Fibroblast of upper back skin (primary cell): ENCODE data around the gene EPHA7.

Experiments used
- DNase-seq: peaks from one replicate; pipeline ENCODE4 v3.0.0-alpha.2; 2013

Gene EPHA7

DNA sequence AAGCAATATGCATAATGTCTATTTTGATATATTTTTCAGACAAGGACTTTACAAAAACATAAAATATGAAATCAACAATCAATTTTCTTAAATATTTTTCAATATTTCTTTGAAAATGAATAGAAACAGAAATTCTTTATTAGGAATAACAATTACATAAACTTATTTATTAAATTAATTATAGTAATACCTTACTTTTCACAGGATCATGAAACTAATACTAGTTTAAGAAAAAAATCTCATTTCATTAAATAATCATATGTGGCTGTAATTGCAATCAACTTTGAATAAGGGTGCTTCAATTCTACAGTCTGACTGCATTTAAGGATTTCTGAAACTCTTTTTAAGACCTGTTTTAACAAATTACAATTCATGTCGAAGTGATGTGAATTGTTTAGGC lies 26.6 kb downstream of the EPHA7 start:
- DNase-seq, result no peak

DNA sequence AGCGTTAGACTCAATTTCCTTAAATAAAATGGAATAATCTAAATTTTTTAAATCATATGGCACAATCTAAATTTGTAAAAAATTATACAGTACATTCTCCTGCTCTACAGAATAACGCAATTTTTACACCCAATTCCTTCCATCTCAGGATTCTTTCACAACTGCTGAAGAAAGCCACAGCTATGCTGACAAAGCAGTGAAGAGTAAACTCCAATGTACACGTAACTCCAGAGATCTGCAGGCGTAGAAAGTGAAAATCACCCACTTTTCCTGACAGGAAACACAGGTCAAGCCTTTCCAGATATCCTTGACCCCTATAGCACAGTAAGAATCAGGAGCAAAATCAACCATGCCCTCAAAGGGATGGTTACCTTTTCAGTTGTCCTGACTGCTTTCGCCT lies 27.4 kb downstream of the EPHA7 start:
- no peak for DNase-seq

DNA sequence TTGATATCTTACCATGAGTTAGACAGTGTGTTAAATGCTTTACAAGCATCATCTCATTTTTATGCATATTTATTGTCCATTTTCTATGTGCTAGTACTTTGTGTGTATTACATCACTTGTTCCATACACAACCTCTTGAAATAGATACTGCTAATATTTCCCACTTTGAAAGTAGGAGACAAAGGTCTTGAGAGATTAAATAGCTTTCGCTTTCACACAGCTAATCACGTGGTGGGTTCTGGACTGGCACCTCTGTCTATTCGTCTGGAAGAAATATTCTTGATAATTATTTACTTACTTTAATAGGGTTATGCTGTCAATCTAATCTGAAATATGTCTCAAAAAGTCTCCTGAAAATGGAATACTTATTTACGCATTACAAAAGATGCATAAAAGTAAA lies 30.2 kb downstream of the EPHA7 start:
- DNase-seq, result no peak

DNA sequence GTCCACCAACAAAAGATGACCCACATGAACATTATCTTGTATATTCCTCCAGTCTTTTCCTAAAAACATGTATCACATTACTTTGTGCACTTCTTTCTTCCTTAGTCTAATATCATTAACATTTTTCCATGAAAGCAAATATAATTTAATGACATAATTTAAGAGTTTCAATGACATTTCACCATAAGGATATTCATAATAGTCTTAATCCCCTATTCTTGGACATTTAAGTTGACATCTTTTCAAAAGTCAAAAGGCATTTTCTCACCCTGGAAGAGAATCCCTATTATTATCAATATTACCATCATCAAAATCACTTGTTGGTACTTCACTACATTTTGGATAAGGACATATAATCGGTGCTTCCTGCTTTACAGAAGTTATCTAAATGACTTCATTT lies 31.3 kb downstream of the EPHA7 start:
- no peak for DNase-seq

DNA sequence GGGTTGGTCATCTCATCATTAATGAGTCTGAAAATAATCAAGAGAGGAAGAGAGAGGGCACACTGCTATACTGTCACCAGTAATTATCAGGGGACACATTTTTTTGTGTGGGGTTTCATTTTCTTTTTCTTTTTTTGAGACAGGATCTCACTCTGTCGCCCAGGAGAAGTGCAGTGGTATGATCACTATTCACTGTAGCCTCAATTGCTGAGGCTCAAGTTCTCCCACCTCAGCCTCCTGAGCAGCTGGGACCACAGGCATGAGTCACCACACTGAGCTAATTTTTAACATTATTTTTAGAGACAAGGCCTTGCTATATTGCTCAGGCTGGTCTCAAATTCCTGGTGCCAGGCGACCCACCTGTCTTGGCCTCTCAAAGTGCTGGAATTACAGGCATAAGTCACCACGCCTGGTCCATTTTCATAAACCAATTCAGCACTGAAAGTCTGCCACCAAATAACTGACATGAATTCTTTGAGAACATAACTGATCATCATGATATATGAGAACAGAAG lies 43.3 kb downstream of the EPHA7 start:
- no peak for DNase-seq

DNA sequence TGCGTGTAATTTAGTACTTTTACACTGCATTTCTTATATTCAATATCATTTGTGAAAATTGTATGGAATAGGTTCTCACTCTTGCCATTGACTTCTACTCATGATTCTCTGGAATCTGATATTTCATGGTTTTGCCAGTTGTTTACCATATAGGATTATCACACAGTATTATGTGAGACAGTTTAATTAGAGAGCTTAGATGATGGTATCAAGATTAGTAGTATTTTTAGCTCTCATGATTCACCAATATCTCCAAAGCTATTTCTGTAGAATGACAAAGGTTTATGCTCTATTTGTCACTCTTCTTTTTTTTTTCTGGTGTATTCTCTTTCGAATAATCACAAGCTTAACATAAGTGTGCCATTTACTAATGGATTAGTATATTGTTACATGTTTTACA lies 45.9 kb downstream of the EPHA7 start:
- DNase-seq, result no peak

DNA sequence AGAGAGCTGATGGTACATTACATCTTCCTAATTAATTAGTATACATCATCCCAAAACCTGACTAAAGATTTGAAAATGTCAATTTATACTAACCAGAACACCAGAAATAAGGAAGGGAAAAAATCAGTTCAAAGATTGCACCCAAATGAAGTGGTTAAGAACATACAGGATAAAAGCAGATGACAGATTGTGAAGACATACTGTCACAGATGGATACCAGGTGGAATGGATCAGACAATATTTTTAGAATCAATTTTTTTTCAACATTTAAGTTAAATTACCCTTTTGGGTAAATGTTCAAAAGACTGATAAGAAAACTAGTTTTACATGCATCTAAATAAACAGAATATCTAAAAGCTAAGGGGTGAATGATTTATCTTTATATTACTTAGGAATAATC lies 47.6 kb downstream of the EPHA7 start:
- DNase-seq, result no peak

DNA sequence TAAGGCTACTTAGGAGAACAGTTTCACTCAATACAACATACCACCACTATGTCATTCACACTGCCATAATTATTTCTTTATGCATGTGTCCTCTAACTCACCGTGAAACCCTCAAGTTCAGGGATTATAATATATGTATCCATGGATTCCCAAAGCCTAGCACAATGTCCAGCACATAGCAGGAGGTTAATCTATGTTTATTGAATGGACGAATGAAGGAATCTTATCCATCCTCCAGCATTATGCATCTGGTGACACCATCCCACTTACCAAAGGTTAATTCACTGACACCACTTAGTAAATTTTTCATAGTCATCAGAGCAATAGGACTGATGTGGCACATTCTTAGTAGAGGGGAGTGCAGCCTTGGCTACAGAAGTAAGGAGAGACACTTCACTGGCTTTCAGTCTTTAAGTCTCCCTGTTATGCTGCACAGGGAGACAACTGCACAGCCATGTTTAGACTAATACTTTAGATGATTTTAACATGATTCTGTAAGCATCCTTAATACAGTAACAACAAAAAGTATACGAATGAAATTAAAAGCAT lies 49.7 kb downstream of the EPHA7 start:
- DNase-seq, result no peak

DNA sequence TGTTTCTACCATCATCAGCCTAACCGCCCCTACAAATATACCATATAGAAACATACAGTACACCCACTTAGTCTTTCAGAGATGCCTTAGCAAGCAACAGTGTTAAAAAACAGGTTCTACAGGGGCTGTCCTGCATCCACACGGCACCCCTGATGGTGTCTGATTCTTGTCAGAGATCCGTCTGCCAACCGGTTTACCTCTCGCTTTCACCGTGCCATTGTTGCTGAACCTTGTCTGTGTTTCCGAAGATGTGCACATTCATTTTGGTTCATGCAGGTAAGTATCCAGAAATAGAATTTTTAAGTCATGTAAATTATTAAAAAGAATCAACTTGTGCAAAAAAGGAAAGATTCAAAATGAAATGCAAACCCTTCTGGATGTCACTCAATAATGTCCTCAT lies 52.9 kb downstream of the EPHA7 start:
- no peak for DNase-seq

DNA sequence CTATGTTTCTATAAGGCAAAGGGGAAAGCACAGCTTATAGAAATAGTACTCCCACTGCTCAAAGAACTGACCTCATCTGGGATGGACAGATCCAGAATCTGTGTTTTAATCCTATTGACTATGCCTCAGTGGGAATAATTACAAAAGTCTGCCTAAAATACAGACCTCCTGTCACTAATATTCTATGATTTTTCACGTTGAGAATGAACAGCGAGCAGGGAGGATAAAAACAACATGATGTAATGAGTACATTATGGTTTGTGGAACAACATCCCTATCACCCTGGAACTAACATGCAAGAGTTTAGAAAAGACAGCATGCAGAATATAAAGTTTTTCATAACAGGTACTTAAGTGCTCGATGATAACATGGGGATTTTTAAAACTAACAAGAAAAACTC lies 53.9 kb downstream of the EPHA7 start:
- DNase-seq, result no peak

DNA sequence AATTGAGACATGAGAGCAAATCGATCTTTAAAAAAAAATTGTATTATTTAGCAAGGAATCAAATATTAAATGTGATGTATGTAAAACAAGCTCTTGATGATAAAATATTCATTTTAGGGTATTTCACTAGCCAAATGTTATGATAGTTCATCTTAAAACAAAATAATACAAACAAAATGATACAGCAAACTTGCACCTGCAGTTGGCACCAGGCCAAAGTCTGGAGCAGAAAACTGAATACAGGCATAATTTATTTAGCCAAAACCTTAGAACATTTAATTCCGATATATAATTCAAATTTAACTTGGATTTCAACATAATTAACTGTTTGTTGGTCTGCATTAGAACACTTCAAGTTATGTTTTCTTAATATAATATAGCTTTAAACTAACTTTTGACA lies 60.9 kb downstream of the EPHA7 start:
- no peak for DNase-seq

DNA sequence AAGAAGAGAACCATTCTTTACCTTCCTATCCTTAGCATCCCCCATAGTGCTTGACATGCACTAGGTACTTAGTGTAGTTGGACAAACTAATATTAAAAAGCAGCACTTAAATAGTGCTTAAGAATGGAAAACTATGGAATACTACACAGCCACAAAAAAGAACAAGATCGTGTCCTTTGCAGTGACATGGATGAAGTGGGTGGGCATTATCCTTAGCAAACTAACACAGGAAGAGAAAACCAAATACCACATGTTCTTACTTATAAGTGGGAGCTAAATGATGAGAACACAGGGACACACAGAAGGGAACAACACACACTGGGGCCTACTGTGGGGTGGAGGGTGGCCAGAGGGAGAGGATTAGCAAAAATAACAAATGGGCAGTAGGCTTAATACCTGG lies 66.8 kb downstream of the EPHA7 start:
- no peak for DNase-seq

DNA sequence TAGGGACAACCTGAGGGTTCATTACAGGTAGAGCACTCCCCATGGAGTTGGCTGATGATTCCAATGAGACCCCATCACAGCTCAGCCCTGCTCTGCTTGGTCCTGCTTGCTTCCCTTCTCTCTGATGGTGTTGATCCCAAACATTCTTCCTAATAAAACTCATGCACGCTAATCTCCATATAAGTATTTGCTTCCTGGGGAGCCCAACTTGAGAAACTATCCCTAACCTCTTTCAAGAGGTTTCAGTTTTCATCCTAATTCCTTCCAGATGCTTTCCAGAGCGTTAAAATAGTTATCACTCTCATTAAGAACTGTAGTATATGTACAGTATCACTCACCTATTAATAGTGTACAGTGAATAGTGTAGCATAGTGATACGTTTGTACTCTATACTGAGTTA lies 68.1 kb downstream of the EPHA7 start:
- DNase-seq, result no peak

DNA sequence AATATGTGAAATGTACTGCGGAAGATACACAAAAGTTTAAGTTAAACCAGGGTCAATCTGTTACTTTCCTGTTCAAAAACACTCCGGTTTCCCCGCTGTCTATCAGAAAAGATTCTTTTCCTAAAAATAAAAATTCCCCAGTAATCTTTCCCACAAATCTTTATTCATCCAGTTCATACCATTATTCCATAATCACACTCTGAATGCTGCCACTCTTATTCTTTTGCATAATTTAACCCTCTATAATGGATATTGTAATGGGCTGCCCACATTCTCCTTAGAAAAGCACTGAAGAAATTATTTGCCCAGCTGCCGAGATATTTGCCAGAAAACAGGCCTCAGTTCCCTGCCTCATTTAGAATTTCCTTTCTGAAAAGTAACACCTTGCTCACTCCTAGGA lies 68.6 kb downstream of the EPHA7 start:
- no peak for DNase-seq

DNA sequence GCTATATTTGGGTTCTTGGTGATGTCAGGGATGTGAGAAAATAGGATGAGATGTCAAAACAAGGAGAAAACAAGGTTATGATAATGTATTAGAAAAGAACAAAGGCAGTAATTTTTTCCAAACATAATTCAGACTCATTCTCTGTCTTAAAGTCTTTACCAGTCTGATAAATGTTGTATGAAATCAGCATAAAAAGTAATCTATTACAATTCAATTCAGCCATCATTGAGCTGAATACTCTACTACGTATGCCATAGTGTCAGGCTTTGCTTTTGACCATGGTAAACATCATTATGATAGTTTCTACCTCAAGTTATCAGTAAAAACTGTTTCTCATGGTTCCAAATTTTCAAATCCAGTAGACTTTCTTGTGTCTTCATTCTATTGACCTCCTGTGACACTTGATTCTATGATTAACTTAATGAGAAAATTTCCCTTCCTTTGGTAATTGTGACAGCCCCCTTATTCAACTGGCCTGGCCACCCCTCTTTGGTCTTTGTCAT lies 75.0 kb downstream of the EPHA7 start:
- DNase-seq, result no peak

DNA sequence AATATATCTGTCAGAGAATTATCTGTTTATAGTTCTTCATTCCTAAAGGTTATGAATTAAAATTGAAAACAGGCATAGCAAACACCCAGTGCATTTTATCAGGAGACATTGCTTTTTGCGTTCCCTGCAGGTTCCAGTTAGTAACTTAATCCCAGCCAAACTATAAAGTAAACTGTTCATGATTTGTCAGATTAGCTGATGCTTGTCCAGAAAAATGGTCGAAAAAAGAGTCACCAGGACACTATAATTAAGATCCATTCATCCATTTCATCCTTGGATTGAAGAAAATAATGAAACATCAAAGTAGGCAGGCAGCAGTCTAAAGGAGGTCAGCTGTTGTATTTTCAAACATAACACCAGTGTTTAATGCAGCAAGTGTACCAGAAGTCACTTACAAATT lies 75.9 kb downstream of the EPHA7 start:
- DNase-seq, result no peak

DNA sequence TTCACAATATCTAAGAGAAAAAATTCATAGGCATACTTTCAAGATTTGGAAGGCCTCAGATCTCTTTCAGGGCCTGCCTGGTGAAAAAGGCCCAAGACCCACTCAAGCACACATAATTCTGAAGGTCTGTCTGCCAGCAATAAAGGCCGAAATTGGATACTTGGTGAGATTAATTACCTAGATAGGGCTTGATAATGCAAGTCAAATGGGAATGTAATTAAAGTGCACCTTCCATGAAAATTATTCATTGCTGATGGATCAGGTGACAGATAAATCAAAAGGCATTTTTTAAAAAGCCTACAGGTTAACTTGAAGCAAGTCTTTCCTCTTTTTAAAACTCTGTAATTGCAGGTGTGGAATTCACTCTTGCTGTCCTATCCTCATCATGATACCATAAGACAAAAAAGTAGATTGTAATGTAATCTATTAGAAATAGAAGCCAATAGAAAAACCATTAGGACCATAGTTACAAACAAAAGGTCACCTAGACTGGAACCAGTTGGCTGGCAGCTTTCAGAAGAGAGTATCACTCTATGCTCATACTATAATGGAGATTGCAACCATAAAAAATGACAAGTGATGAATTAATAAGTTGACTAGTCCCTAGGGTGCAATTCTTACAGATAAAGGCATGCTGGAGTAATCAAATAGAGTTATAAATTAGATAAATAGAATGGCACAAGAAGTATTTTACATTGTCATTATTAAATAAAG lies 77.3 kb downstream of the EPHA7 start:
- DNase-seq, result no peak

DNA sequence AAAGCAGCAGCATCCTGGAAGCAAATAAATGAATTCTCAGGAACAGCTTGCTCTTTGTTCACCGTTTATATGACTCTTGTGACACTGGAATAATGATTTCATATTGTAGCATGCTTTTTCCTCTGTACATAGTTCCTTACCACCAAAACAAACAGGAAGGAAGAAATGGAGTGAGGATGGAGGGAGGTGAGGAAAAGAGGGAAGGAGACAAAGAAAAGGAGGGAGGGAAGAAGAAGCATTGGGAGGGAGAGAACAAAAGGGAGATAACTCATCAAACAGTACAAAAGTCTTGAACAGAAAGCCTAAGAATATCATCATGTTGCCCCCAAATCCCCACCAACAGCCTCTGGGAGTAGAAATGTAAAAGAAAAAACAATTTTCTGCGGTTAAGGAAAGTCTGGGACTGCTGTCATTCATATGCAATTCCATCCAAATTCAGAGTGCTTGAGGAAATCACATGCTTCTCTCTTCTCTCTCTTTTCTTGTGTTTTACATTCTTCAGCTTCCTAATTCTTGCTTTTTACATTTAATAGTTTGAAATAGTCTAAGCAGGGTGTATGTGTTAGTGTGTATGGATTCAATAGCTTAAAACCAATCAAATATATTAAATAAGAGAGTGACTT lies 81.5 kb downstream of the EPHA7 start:
- DNase-seq, result no peak

DNA sequence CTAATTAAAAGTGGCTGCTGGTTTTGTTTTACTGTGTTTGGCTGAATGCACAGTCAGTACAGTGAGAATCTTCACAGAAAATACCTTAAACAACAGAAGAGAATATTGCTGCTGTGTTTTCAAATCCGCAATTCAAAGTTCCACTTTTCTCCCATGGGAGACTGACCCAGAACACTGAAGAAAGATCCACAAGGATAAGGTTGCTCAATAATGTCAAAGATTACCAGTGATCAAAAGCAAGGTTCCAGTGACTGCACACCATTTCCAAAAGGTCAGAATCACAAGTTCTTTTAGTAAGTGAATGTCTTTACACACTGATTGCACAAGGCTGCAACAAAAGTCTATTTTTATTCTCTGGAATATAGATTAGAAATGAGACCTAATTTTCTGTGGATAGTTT lies 82.3 kb downstream of the EPHA7 start:
- DNase-seq, result no peak

DNA sequence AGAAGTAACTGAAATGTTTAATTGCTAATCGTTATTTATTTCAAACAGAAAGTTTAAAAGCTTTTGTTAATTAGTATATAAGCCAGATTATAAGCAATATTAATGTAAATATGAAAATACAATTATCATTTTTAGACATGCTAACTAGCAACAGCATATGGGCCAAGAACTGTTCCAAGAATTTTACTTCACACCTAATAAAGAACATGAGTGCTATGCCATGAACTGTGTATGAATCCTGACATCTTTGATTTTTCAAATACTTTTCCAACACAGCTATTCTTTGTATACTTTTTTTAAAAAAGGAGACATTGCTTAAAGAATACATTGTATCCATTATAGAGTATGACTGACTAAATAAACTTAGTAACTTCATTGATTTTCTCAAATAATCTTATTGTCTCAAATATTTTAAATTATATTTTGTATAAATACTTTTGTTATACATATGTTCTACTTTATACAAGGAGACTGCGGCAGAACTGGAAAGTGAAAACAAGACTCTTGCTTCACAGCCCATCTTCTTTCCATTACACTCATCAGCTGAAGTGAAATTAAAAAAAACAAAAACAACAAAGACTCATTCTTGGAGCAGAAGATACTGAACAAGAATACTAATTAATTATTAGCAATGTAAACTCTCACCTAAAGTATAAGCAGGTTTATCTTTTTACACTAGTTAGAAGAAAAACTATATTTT lies 89.9 kb downstream of the EPHA7 start:
- DNase-seq, result no peak

DNA sequence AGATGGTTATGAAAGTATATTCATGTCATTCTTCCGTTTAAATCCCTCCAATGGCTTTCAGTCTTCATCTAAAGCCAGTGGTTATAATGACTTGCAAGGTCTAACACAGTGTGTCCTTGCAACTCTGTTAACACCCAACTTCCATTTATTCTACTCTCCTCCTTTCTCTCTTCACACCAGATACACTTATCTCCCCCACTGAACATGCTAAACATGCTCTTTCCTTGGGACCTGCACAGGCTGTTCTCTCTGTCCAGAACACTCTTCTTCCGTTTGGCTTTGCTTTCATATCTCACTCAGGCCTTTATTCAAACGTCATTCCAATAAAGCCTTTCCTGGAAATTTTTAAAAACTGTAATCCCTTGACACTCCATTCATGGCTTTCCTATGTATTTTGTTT lies 91.5 kb downstream of the EPHA7 start:
- DNase-seq, result no peak

DNA sequence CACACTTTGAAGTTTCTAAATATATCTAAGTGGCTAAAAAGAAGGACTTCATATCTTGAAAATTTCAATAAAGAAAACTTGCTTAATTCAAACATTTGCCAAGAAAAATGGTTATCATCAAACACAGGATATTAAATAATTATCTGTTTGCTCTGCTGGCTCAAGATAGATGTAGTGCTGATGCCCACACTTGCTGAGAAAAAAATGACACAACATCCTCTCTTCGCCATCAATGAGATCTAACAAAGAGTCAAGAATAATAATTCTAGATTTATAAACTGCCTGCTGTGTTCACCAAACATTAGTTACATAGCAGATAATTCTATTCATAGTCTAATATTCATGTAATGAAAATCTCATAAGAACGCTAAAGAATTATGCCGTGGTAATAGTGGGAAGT lies 93.6 kb downstream of the EPHA7 start:
- DNase-seq, result no peak

DNA sequence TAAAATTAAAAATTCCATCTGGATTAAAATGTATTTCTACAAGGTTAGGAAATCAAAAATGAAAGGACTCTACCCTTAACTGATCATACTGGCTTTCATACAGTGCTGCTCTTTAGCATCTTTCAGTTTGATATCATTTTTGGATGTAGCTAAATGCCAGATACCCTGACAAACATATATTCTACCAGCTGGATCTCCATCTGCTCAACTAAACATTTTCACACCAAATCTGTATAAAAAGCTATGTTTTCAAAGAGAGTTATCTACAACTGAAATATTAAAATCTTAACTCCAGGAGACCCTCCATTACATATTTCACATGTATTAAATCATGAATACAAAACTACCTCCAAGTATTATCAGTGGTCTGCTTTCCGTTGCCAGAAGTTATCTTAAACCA lies 95.7 kb downstream of the EPHA7 start:
- no peak for DNase-seq

DNA sequence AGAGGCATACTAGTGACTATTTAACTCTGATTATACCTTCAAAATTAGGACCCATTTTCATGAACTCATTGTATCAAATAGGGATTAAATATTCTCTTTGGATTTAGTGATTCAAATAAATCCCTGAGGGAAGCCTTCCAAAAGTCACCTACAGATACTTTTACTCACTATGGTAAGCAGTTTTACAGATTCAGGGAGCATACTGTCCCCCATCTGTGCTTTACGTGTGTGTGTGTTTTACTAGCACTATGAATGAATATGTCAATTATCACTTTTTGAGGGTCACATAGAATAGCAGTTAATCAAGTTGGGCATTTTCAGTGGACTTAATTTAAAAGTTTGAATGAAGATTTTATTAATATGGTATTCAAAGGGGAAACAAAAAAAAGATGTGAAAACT lies 96.7 kb downstream of the EPHA7 start:
- no peak for DNase-seq
